SK-N-SH (cell line): ENCODE data around the gene HS3ST4. TPM values are rescaled to one million over a fixed set of nuclear protein-coding genes. Genes with fewer than 3 reads are reported as not detected.

Experiments
- CTCF ChIA-PET: fragments of 300-600, 350-600 bp; formaldehyde crosslinking; extraction: SDS; loops from one replicate; lab custom pipeline; 2021; lab: Yijun Ruan, JAX
- POLR2A ChIA-PET: fragments of 350-600 bp; sonication (Branson Sonifier 250); formaldehyde crosslinking; extraction: SDS; loops from one replicate; lab custom pipeline; 2020; ENCODE audit warnings: antibody characterized with exemption, inconsistent platforms; lab: Yijun Ruan, JAX
- DNase-seq: peaks from one replicate; pipeline ENCODE4 v3.0.0; 2012
- H2AFZ ChIP-seq: fragments of 200-600 bp; sonication (generic); 2 replicates; pipeline ENCODE4 v1.8.1; 2016; ENCODE audit warnings: antibody characterized with exemption, mild to moderate bottlenecking, low read depth
- H3F3A ChIP-seq: fragments of 200-600 bp; sonication (generic); replicated peaks from 2 replicates; pipeline ENCODE3; 2016; ENCODE audit warnings: antibody characterized with exemption, mild to moderate bottlenecking; ENCODE audit not compliant: insufficient read depth
- H3K27ac ChIP-seq, 2 experiments: fragments of 200-500 bp in 1 of 2; fragments of 200-600 bp in 1 of 2; sonication (Bioruptor generic) in 1 of 2; sonication (generic), shearing (Covaris generic) in 1 of 2; 2 replicates each; pipeline versions ENCODE4 v1.5.1 to v1.6.1; 2014 to 2016; ENCODE audit warnings: low read depth in 2 of 2, inconsistent platforms in 1 of 2, low read length in 1 of 2, mild to moderate bottlenecking in 1 of 2, mixed read lengths in 1 of 2
- H3K27me3 ChIP-seq: fragments of 200-600 bp; sonication (generic), shearing (Covaris generic); 2 replicates; pipeline ENCODE4 v1.6.1; 2016; ENCODE audit warnings: mixed run types; ENCODE audit not compliant: insufficient read depth
- H3K36me3 ChIP-seq, 2 experiments: fragments of 200-500 bp in 1 of 2; fragments of 200-600 bp in 1 of 2; sonication (Bioruptor generic) in 1 of 2; sonication (generic) in 1 of 2; replicated peaks in 1 of 2; 2 replicates each; pipeline versions ENCODE3 to v1.5.1; 2014 to 2016; ENCODE audit warnings: low read length in 1 of 2, mild to moderate bottlenecking in 1 of 2; ENCODE audit not compliant: insufficient read depth in 2 of 2, control insufficient read depth in 1 of 2
- H3K4me1 ChIP-seq, 2 experiments: fragments of 200-500 bp in 1 of 2; fragments of 200-600 bp in 1 of 2; sonication (Bioruptor generic) in 1 of 2; sonication (generic), shearing (Covaris generic) in 1 of 2; 2 replicates each; pipeline versions ENCODE4 v1.5.1 to v1.6.1; 2014 to 2016; ENCODE audit warnings: low read depth in 1 of 2, low read length in 1 of 2, mixed run types in 1 of 2; ENCODE audit not compliant: insufficient read depth in 2 of 2, control insufficient read depth in 1 of 2
- H3K4me2 ChIP-seq: fragments of 200-600 bp; sonication (generic), shearing (Covaris generic); 2 replicates; pipeline ENCODE4 v1.6.1; 2017; ENCODE audit warnings: mixed run types
- H3K4me3 ChIP-seq, 2 experiments: fragments of 200-500 bp in 1 of 2; fragments of 200-600 bp in 1 of 2; sonication (Bioruptor generic) in 1 of 2; sonication (generic), shearing (Covaris generic) in 1 of 2; 2 replicates each; pipeline versions ENCODE4 v1.5.1 to v1.8.1; 2014 to 2016; ENCODE audit warnings: low read depth in 2 of 2, inconsistent platforms in 1 of 2, low read length in 1 of 2, mild to moderate bottlenecking in 1 of 2, mixed read lengths in 1 of 2, moderate library complexity in 1 of 2
- H3K79me2 ChIP-seq: fragments of 200-600 bp; sonication (generic); 2 replicates; pipeline ENCODE4 v1.8.1; 2017; ENCODE audit warnings: mild to moderate bottlenecking; ENCODE audit not compliant: insufficient read depth
- H3K9ac ChIP-seq: fragments of 200-600 bp; sonication (generic); 2 replicates; pipeline ENCODE4 v1.6.1; 2017; ENCODE audit warnings: mixed run types
- H3K9me2 ChIP-seq: fragments of 200-600 bp; sonication (generic); 2 replicates; pipeline ENCODE4 v1.6.1; 2017; ENCODE audit warnings: mixed run types
- H3K9me3 ChIP-seq: fragments of 200-600 bp; sonication (generic); 2 replicates; pipeline ENCODE4 v1.6.1; 2017; ENCODE audit warnings: mixed run types, mild to moderate bottlenecking, moderate library complexity
- H4K20me1 ChIP-seq: fragments of 200-600 bp; sonication (generic); 2 replicates; pipeline ENCODE4 v1.6.1; 2017; ENCODE audit warnings: mild to moderate bottlenecking, mixed run types; ENCODE audit not compliant: insufficient read depth
- EP300 ChIP-seq, 2 experiments: IDR thresholded peaks; 2 replicates each; pipeline versions ENCODE4 v1.4.0 to v1.6.1; 2012; ENCODE audit warnings: borderline replicate concordance in 1 of 2, low read depth in 1 of 2, low read length in 1 of 2
- EZH2phosphoT487 ChIP-seq: fragments of 200-600 bp; sonication (generic); IDR thresholded peaks from 2 replicates; pipeline ENCODE4 v1.6.1; 2017; ENCODE audit warnings: low read depth, mixed run types, mild to moderate bottlenecking, antibody characterized with exemption, moderate library complexity, borderline replicate concordance
- FOSL2 ChIP-seq: IDR thresholded peaks from 2 replicates; pipeline ENCODE4 v1.4.0; 2012; ENCODE audit warnings: low read depth, mild to moderate bottlenecking, moderate library complexity, borderline replicate concordance
- MEF2A ChIP-seq: IDR thresholded peaks from 2 replicates; pipeline ENCODE4 v1.4.0; 2012; ENCODE audit warnings: low read depth, borderline replicate concordance
- NFIC ChIP-seq: IDR thresholded peaks from 2 replicates; pipeline ENCODE4 v1.4.0; 2012; ENCODE audit warnings: borderline replicate concordance
- RAD21 ChIP-seq: IDR thresholded peaks from 2 replicates; pipeline ENCODE4 v1.6.1; 2012; ENCODE audit warnings: mild to moderate bottlenecking, low read length
- RCOR1 ChIP-seq: fragments of 150-350 bp; IDR thresholded peaks from 2 replicates; pipeline ENCODE4 v1.6.1; 2017; ENCODE audit warnings: antibody characterized with exemption, low read length
- RFX5 ChIP-seq: IDR thresholded peaks from 2 replicates; pipeline ENCODE4 v1.6.1; 2012; ENCODE audit warnings: mild to moderate bottlenecking, improper control_type of control experiment, low read length
- RXRA ChIP-seq: IDR thresholded peaks from 2 replicates; pipeline ENCODE4 v1.4.0; 2012; ENCODE audit warnings: low read depth, mild to moderate bottlenecking, borderline replicate concordance
- SMC3 ChIP-seq: IDR thresholded peaks from 2 replicates; pipeline ENCODE4 v1.6.1; 2012; ENCODE audit warnings: low read depth, low read length, improper control_type of control experiment
- TAF1 ChIP-seq: IDR thresholded peaks from 2 replicates; pipeline ENCODE4 v1.6.1; 2012; ENCODE audit warnings: low read depth, mild to moderate bottlenecking, low read length, moderate library complexity, borderline replicate concordance
- WGBS: methylation state at CpG from one replicate; pipeline ENCODE4 v1.1.6; 2017; ENCODE audit warnings: low lambda C conversion rate; 5-methylcytosine and 5-hydroxymethylcytosine counted together
- polyA plus RNA-seq, 3 experiments: library from polyadenylated mRNA; depleted of rRNA; stranded (reverse); fragments of >200 nt; gene quantifications; 2 replicates each; pipeline ENCODE4 v1.2.3, GENCODE V29; 2012
- TF ChIP-seq, protein P1 (sequence below): fragments of 150-350 bp; IDR thresholded peaks from 2 replicates; pipeline ENCODE4 v1.6.1; 2017; ENCODE audit warnings: antibody characterized with exemption, low read length, low read depth, borderline replicate concordance
- TF ChIP-seq, protein P2 (sequence below): IDR thresholded peaks from 2 replicates; pipeline ENCODE4 v1.4.0; 2012; ENCODE audit warnings: low read depth, borderline replicate concordance
- TF ChIP-seq, protein P3 (sequence below): fragments of 150-350 bp; IDR thresholded peaks from 2 replicates; pipeline ENCODE4 v1.6.1; 2016; ENCODE audit warnings: mild to moderate bottlenecking, low read depth, low read length
- TF ChIP-seq, protein P4 (sequence below): fragments of 200-600 bp; sonication (generic); IDR thresholded peaks from 2 replicates; pipeline ENCODE4 v1.6.1; 2017; ENCODE audit warnings: antibody characterized with exemption, mild to moderate bottlenecking, moderate library complexity

HS3ST4 gene
- polyA plus RNA-seq, 1 of the 3 experiments (the other 2 are of a cell fraction) = not detected

DNA sequence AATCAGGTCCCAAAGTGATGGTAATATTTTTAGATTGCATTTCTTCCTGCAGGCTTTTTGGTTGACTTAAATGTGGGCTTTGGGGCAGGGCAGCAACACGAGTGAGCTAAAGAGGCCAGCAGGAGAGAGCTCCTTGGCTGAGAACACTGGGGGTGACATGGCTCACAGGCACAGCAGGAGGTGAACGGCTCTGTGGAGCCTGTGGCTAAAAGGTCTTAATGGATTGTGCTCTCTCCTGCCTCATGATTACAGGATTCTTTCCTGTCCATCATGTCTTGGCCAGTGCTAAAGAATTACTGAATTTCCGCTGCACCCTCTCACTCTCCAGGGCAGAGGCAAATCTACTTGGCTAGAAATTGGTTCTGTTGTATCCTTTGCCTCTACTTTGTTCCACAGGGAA, 366.6 kb downstream of the HS3ST4 start:
- H3K27me3 ChIP-seq = no peaks in the 10 kb centered on the region
- H3K36me3 ChIP-seq = no peaks in the 10 kb centered on the region
- POLR2A ChIA-PET = no interaction called here

DNA sequence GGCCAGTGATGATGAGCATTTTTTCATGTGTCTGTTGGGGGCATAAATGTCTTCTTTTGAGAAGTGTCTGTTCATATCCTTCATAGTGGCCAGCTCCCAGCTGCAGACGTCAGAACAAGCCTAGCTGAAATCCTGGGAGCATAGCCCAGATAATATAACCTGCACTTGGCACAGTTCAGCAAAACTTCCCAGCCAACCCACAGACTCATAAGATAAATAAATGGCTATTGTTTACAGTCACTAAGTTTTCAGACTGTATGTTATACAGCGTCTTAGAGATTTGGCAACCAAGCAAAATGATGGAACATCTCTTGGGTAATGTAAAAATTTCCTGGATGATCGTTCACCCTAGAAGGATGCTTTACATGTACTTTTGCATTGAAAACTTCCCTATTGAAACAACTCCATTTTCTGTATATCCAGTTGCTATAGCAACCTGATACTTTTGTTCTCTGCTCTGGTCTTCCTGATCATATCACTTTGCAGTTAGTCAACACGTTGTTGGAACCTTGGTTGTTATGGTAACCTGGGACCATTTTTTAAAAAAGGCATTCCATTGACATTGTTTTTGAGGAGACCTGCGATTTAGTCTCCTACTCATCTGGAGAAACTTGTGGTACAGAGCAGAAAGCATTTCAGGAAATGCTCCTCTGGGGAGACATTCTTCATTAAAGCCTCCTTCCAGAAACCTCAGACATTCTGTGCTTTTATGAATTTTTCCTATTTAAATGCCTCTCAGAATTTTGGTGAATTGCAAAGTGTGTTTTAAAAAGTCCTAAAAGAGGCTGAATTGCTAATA, 378.7 kb downstream of the HS3ST4 start:
- H3K4me3 ChIP-seq = no peak overlapping the region
- H3K4me1 ChIP-seq = no peaks in the 10 kb centered on the region
- DNase-seq = no peak
- no peaks in the 10 kb centered on the region for H3K9me3 ChIP-seq
- H3K27me3 ChIP-seq = no peaks in the 10 kb centered on the region
- no peak overlapping the region for H3K27ac ChIP-seq
- H4K20me1 ChIP-seq = no peaks in the 10 kb centered on the region
- H3K4me2 ChIP-seq = no peak overlapping the region
- no peak overlapping the region for H3K9ac ChIP-seq
- TF ChIP-seq, protein P1, sequence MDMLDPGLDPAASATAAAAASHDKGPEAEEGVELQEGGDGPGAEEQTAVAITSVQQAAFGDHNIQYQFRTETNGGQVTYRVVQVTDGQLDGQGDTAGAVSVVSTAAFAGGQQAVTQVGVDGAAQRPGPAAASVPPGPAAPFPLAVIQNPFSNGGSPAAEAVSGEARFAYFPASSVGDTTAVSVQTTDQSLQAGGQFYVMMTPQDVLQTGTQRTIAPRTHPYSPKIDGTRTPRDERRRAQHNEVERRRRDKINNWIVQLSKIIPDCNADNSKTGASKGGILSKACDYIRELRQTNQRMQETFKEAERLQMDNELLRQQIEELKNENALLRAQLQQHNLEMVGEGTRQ = no peak
- TF ChIP-seq, protein P2, sequence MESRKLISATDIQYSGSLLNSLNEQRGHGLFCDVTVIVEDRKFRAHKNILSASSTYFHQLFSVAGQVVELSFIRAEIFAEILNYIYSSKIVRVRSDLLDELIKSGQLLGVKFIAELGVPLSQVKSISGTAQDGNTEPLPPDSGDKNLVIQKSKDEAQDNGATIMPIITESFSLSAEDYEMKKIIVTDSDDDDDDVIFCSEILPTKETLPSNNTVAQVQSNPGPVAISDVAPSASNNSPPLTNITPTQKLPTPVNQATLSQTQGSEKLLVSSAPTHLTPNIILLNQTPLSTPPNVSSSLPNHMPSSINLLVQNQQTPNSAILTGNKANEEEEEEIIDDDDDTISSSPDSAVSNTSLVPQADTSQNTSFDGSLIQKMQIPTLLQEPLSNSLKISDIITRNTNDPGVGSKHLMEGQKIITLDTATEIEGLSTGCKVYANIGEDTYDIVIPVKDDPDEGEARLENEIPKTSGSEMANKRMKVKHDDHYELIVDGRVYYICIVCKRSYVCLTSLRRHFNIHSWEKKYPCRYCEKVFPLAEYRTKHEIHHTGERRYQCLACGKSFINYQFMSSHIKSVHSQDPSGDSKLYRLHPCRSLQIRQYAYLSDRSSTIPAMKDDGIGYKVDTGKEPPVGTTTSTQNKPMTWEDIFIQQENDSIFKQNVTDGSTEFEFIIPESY = no peak
- TF ChIP-seq MEF2A (no peak), NFIC (no peak), RCOR1 (no peak), TAF1 (no peak), RXRA (no peak), RAD21 (no peak), EZH2phosphoT487 (no peak), EP300 (IDR thresholded peaks at IDR 0.05; ENCODE audit: borderline replicate concordance in 1 of 2, low read depth in 1 of 2, low read length in 1 of 2) (no peak)
- TF ChIP-seq, protein P3, sequence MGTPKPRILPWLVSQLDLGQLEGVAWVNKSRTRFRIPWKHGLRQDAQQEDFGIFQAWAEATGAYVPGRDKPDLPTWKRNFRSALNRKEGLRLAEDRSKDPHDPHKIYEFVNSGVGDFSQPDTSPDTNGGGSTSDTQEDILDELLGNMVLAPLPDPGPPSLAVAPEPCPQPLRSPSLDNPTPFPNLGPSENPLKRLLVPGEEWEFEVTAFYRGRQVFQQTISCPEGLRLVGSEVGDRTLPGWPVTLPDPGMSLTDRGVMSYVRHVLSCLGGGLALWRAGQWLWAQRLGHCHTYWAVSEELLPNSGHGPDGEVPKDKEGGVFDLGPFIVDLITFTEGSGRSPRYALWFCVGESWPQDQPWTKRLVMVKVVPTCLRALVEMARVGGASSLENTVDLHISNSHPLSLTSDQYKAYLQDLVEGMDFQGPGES = no peak
- TF ChIP-seq, protein P4, sequence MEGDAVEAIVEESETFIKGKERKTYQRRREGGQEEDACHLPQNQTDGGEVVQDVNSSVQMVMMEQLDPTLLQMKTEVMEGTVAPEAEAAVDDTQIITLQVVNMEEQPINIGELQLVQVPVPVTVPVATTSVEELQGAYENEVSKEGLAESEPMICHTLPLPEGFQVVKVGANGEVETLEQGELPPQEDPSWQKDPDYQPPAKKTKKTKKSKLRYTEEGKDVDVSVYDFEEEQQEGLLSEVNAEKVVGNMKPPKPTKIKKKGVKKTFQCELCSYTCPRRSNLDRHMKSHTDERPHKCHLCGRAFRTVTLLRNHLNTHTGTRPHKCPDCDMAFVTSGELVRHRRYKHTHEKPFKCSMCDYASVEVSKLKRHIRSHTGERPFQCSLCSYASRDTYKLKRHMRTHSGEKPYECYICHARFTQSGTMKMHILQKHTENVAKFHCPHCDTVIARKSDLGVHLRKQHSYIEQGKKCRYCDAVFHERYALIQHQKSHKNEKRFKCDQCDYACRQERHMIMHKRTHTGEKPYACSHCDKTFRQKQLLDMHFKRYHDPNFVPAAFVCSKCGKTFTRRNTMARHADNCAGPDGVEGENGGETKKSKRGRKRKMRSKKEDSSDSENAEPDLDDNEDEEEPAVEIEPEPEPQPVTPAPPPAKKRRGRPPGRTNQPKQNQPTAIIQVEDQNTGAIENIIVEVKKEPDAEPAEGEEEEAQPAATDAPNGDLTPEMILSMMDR = no peak
- H3K9me2 ChIP-seq = no peaks in the 10 kb centered on the region
- ChIA-PET POLR2A (no interaction called here), CTCF (no interaction called here)
- no peaks in the 10 kb centered on the region for H3F3A ChIP-seq
- H3K79me2 ChIP-seq = no peaks in the 10 kb centered on the region
- WGBS = 2% methylated on average over 5 of the region's 5 CpGs
- H3K36me3 ChIP-seq = no peaks in the 10 kb centered on the region
- no peak overlapping the region for H2AFZ ChIP-seq

More for the DNA sequence above, 366.6 kb downstream of the HS3ST4 start:
- Histone ChIP-seq H3K9ac (no peak overlapping the region), H2AFZ (no peak overlapping the region), H3K4me2 (no peak overlapping the region), H4K20me1 (no peaks in the 10 kb centered on the region), H3F3A (no peaks in the 10 kb centered on the region), H3K4me1 (no peaks in the 10 kb centered on the region), H3K9me3 (no peaks in the 10 kb centered on the region), H3K4me3 (no peak overlapping the region), H3K9me2 (no peaks in the 10 kb centered on the region), H3K27ac (no peak overlapping the region), H3K79me2 (no peaks in the 10 kb centered on the region)
- TF ChIP-seq SMC3 (no peak), FOSL2 (no peak), RFX5 (no peak)
- CTCF ChIA-PET = no interaction called here
- WGBS = 0% methylated on average over 3 of the region's 3 CpGs
- DNase-seq = no peak
